HTERT RPE-1 (cell line): ENCODE measurements around the gene GGTA1.
"Not testable (repeated sequence)": the region's sequence is repeated elsewhere in the genome, so short reads cannot be mapped to it uniquely, and the experiment has no call there.

Experiments used
- in situ Hi-C: fragments of 300-500 bp; cut with MboI; formaldehyde crosslinking; loops from 4 replicates; pipeline ENCODE4 v1.14.3; 2020; ENCODE audit warnings: low sequenced_read_pairs

The GGTA1 gene

GRCh38 chr9:121463026-121463807, 36.4 kb downstream of the GGTA1 start:
- in situ Hi-C loops = no loop called here

DNA sequence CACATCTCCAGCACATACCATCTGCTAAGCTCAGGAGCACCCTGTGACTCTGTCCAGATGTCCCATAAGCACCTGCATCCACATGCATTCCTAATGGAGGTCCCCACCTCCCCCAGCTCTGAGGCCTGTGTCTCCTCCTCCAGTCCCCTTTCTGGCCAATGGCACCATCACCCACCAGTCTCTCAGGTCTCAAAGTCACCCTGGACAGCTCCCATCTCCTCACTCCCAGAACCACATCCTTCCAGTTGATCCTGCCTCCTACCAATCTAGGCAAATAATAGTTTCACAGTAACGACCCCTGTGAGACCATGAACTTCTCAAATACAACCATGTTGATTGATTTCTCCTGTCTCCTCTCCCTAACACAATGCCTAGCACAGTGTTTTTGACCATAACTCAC, 40.1 kb downstream of the GGTA1 start:
- in situ Hi-C loops = no loop called here

- in situ Hi-C loops = not testable (repeated sequence)
Measured at GRCh38 chr9:121458449-121458848, 41.2 kb downstream of the GGTA1 start.

- in situ Hi-C loops = no loop called here
Measured at GRCh38 chr9:121455527-121456239, 44.0 kb downstream of the GGTA1 start.

DNA sequence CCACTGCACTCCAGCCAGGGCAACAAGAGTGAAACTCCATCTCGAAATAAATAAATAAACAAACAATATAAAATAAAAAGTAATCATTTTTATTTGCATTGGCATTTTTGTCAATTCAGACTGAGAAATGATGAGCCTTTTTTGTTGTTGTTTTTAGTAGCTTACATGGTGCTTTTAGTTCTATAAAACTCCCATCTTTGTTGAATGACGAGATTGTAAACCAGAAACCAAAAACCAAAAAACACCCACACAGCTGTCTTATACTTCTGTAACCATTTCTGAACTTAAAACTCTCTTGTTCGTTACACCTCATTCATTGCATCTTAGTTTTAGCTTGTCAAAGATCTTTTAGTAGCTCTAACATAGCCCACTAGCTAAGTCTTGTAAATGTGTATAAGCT, 44.7 kb downstream of the GGTA1 start:
- in situ Hi-C loops = no loop called here

- in situ Hi-C loops = no loop called here
Measured at GRCh38 chr9:121453232-121453892, 46.3 kb downstream of the GGTA1 start.

GRCh38 chr9:121452085-121452484, 47.6 kb downstream of the GGTA1 start:
- in situ Hi-C loops = no loop called here

- in situ Hi-C loops = no loop called here
Measured at GRCh38 chr9:121451586-121451985, 48.1 kb downstream of the GGTA1 start.

DNA sequence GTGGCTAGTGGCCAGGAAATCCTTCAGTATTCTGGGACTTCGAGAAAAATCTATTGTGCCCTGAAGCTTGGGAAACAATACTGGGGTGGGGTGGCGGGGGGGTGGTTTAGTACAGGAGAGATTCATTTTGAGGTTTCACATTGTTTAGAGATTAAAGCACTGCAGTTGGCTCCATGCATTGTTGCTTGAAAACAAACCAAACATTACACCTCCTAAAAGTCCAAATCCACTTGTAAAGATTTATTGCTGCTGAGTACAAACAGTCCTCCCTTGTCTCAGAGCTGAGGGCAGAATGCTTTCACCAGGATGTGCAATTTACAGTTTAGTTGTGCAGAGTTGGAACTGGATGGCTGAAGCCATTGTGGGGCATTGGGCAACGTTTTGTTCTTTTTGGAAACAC, 49.4 kb downstream of the GGTA1 start:
- in situ Hi-C loops = no loop called here

DNA sequence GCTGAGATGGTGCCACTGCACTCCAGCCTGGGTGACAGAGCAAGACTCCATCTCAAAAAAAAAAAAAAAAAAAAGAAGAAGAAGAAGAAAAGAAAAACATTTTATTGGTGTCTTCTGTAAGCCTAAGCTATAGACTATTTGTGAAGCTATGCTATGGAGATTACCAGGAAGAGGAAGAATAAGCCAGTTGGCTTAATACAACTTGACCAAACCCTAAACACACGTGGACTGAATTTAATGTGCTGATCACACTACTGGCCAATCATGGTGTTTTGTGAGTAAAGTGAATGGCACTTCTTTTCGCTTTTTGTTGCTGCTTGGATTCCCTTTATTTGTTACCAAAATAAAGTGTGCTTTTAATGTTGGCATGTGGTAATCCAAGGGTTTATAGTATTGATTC, 49.9 kb downstream of the GGTA1 start:
- in situ Hi-C loops = no loop called here

DNA sequence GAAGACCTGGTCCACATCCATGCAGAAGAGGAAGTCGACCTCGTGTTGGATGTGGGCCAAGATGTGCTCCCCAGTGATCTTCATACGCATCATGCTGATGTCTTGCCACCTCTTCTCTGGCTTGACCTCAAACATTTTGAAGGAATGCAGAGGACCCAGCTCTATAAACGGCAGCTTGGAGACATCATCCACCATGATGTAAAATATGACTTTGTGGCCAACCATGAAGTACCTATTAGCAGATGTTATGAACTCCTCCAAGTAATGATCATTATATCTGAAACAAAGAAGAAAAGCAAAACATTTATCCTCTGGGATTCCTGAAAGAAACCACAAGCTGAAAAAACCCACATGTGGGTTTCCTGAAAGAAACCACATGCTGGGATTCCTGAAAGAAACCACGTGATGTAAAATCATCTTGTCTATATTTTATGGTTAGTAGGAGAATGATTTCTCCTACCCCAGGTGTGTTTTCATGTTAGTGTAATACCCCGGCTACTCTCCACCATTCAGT, 52.3 kb downstream of the GGTA1 start:
- in situ Hi-C loops = no loop called here

GRCh38 chr9:121445986-121446385, 53.7 kb downstream of the GGTA1 start:
- in situ Hi-C loops = no loop called here

GRCh38 chr9:121443981-121444380, 55.7 kb downstream of the GGTA1 start:
- in situ Hi-C loops = no loop called here

GRCh38 chr9:121441165-121441564, 58.5 kb downstream of the GGTA1 start:
- in situ Hi-C loops = no loop called here

DNA sequence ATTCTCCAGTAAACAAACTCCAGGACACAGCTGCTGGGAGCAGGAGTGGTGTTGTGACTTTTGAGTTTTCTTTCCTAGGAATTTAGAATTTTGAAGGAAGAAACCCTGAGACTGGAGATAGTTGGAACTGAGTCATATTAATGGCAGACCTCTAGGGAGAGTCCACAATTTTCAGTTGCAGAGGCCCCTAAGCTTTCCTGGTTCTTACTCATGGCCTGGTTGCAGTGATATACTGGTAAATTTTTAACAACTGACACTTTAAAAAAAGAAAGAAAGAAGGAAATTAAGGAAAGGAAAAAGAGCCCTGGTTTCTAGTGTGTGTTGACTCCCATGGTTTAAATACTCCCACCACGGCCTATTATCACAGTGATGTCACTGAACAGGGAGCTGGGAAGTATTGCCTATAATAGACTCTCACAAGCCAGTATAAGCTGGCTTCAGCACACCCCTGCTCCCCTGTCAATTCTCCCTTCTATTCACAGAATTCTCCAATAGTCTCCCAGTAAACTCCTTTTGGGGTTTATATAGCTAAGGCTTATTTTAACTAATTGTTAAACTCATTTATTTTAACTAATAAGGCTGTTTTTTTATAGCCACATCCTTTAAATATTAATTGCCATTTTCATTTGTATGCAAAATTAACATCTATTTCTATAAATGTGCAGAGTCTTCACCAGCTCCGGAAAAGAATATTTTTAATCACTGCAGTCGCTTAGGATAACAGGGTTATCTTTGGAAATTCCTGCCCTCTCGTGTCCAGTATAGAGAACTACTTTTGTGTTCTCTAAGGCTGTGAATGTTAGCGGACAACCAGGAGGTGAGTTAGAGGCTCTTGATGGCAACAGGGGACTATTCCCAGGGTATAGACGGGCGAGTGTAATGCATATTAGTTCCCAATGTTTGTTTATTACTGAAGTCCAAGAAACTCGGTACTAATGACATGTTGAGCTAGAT, 59.7 kb downstream of the GGTA1 start:
- in situ Hi-C loops = no loop called here

- in situ Hi-C loops = no loop called here
Measured at GRCh38 chr9:121439016-121439415, 60.6 kb downstream of the GGTA1 start.

- in situ Hi-C loops = no loop called here
Measured at GRCh38 chr9:121437891-121438290, 61.8 kb downstream of the GGTA1 start.

DNA sequence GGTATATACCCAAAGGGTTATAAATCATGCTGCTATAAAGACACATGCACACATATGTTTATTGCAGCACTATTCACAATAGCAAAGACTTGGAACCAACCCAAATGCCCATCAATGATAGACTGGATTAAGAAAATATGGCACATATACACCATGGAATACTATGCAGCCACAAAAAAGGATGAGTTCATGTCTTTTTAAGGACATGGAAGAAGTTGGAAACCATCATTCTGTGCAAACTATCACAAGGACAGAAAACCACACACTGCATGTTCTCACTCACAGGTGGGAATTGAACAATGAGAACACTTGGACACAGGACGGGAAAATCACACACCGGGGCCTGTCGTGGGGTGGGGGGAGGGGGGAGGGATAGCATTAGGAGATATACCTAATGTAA, 62.6 kb downstream of the GGTA1 start:
- in situ Hi-C loops = not testable (repeated sequence)

GRCh38 chr9:121434969-121435368, 64.7 kb downstream of the GGTA1 start:
- in situ Hi-C loops = no loop called here

DNA sequence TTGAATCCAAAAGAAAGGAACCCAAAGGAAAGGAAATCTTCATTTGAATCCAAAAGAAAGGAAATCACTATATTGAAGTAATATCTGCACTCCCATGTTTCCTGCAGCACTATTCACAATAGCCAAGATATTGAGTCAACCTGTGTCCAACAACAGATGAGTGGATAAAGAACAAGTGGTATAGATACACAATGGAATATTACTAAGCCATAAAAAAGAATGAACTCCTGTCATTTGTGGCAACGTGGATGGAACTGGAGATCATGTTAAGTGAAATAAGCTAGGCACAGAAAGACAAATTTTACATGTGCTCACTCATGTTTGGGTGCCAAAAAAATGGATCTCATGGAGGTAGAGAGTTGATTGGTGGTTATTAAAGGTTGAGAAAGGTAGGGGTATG, 71.7 kb downstream of the GGTA1 start:
- in situ Hi-C loops = no loop called here

DNA sequence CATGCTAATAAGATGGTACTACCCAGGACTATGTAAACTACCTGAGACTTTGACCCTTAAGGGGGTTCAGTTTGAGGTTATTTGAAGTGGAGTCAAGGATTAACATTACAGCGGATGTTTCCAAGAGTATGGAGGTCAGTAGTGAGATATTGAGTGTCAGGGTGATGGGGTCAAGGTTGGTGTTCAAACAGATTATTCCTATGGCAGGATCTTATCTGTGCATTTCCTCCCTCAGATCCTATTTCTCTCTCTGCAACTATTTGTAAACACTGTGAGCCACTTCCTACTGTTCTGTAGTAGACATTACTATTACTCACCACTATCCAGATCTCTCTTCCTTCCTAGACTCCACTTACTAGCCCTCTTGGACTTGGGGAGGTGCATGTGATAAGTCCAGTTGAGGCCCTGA, 75.6 kb downstream of the GGTA1 start:
- in situ Hi-C loops = no loop called here
